ENCODE results near the gene FTCD. TPM values are rescaled to one million over a fixed set of nuclear protein-coding genes. Genes with fewer than 3 reads are reported as not detected.

The FTCD gene
- total RNA-seq, 1 experiment from 2014 or later: 0.21 TPM

GRCh38 chr21:46151989-46152926 lies 3.1 kb downstream of the FTCD start:
- no peaks in the 10 kb centered on the region for H3K27me3 ChIP-seq (ENCODE audit: control insufficient read depth, insufficient read depth, low read length)
- intact Hi-C loops (cut with micrococcal nuclease; ENCODE audit: unreplicated experiment) (no loop called here), in situ Hi-C loops (cut with HindIII; ENCODE audit: low pct_unique_long_range_greater_than_20kb, low sequenced_read_pairs) (no loop called here)
- ChIA-PET CTCF (interaction anchor here (1.0 kb wide), 1 partner anchor 9 kb away, joined by 7 read pairs; no protein-coding TSS in a partner anchor), POLR2A (no interaction called here)
- BruUV-seq (replicated peaks): no TSS peak
- ATAC-seq: no peak
- H3K4me1 ChIP-seq (ENCODE audit: control insufficient read depth, insufficient read depth, low read length): no peaks in the 10 kb centered on the region
- H3K27ac ChIP-seq (ENCODE audit: low read length): no peak overlapping the region
- TF ChIP-seq REST (IDR thresholded peaks at IDR 0.05; ENCODE audit: insufficient read depth in 1 of 2, low read depth in 2 of 2, low read length in 1 of 2) (no peak), SIN3A (IDR thresholded peaks at IDR 0.05; ENCODE audit: borderline replicate concordance, insufficient read depth, low read depth, low read length) (no peak), TCF7L2 (IDR thresholded peaks at IDR 0.05; ENCODE audit: low read depth, low read length) (no peak), CTCF (IDR thresholded peaks at IDR 0.05) (no peak), POLR2AphosphoS5 (IDR thresholded peaks at IDR 0.05; ENCODE audit: low read depth, low read length) (no peak)
- H3K4me3 ChIP-seq (ENCODE audit: low read depth in 2 of 2, low read length in 2 of 2): no peak overlapping the region
- no peaks in the 10 kb centered on the region for H3K36me3 ChIP-seq (ENCODE audit: control insufficient read depth, insufficient read depth, low read length)
- H3K9me3 ChIP-seq (ENCODE audit: control insufficient read depth, insufficient read depth, low read depth, low read length): no peaks in the 10 kb centered on the region
- no peak for DNase-seq (ENCODE audit: low read depth, low spot score)

DNA sequence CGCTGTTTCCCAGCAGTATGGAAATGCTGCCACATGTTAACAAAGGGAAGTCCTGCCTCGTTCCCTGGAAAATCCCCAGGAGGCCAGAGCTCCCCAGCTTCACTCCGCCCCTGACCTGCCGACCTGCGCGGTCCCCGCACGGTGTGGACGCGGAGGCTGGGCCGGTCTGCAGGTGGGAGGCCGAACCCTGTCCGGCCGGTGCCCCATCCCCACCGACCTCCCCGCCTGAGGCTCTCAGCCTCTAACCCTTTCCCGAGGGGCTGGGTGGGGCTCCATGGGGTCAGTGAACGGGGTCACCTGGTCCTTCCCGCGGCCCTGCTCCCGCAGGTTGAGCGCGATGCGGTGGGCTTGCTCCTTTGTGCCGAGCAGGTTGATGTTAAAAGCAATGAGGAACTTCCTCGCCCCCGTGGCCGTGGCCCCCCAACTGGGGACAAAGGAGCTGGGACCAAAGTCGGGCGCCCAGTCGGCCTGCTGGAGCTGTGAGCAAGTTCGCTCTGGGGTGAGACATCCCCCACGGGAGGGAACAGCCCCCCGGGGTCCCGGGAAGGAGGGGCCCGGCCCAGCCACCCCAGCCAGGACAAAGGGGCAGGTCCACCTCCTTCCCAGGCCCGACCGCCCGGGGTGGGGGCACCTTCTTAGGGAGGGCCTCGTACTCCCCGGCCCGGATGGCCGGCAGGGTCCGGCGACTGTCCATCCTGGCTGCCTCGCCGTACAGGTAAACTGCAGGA lies 4.0 kb downstream of the FTCD start:
- H3K27ac ChIP-seq (ENCODE audit: low read length): no peak overlapping the region
- no peaks in the 10 kb centered on the region for H3K9me3 ChIP-seq (ENCODE audit: control insufficient read depth, insufficient read depth, low read depth, low read length)
- no peak overlapping the region for H3K4me3 ChIP-seq (ENCODE audit: low read depth in 2 of 2, low read length in 2 of 2)
- TF ChIP-seq TCF7L2 (IDR thresholded peaks at IDR 0.05; ENCODE audit: low read depth, low read length) (no peak), REST (IDR thresholded peaks at IDR 0.05; ENCODE audit: insufficient read depth in 1 of 2, low read depth in 2 of 2, low read length in 1 of 2) (no peak), POLR2AphosphoS5 (IDR thresholded peaks at IDR 0.05; ENCODE audit: low read depth, low read length) (no peak), CTCF (IDR thresholded peaks at IDR 0.05) (no peak), SIN3A (IDR thresholded peaks at IDR 0.05; ENCODE audit: borderline replicate concordance, insufficient read depth, low read depth, low read length) (no peak)
- no peaks in the 10 kb centered on the region for H3K36me3 ChIP-seq (ENCODE audit: control insufficient read depth, insufficient read depth, low read length)
- intact Hi-C loops (cut with micrococcal nuclease; ENCODE audit: unreplicated experiment): no loop called here
- no peaks in the 10 kb centered on the region for H3K4me1 ChIP-seq (ENCODE audit: control insufficient read depth, insufficient read depth, low read length)
- CTCF ChIA-PET: no interaction called here
- DNase-seq (ENCODE audit: low read depth, low spot score) (no peak), ATAC-seq (no peak)
- BruUV-seq (replicated peaks): no TSS peak
- in situ Hi-C loops (cut with HindIII; ENCODE audit: low pct_unique_long_range_greater_than_20kb, low sequenced_read_pairs): no loop called here
- no peaks in the 10 kb centered on the region for H3K27me3 ChIP-seq (ENCODE audit: control insufficient read depth, insufficient read depth, low read length)
- POLR2A ChIA-PET: no interaction called here

Measured in Panc1 (cell line).